HG03342 (cell line): Measurements from ENCODE around the gene PLTP.
A peak's percentile ranks its signal among the peaks of the same experiment; 100 is the strongest.

Source experiments
- ATAC-seq: cut with Tn5 transposase; IDR thresholded peaks from one replicate; pipeline ENCODE4 v1.9.1; 2021; ENCODE audit warnings: mild to moderate bottlenecking, moderate library complexity; ENCODE audit not compliant: unreplicated experiment

The PLTP gene

DNA sequence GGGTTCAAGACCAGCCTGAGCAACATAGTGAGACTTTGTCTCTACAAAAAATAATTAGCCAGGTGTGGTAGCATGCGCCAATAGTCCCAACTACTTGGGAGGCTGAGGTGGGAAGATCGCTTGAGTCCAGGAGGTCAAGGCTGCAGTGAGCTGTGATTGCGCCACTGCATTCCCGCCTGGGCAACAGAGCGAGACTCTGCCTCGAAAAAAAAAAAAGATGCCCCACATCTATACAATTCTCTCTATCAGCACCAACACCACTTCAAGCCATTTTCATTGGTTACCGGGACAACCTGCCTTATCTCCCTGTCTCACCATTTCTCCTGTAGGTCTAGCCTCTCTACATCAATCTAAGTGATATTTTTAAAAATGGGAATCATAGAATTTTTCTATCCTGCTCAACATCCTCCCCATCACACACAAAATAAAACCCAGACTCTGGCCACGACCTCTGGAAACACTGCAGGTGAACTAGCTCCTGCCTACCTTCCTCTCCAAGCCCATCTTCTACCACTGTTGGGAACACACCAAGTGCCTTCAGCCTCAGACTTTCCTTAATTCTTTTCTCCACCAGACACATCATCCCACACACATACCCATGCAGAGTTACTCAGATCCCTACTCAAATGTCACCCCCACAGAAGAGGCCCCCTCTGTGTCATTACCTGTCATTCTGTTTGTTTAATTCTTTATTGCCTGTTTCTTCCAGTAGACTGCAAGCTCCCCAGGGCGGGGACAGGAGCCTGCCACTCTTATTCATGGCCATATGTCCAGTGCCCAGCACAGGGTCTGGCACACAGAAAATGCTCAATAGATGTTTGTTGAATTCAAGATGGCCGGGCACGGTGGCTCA lies 9.6 kb upstream of the PLTP start:
- no peak for ATAC-seq

DNA sequence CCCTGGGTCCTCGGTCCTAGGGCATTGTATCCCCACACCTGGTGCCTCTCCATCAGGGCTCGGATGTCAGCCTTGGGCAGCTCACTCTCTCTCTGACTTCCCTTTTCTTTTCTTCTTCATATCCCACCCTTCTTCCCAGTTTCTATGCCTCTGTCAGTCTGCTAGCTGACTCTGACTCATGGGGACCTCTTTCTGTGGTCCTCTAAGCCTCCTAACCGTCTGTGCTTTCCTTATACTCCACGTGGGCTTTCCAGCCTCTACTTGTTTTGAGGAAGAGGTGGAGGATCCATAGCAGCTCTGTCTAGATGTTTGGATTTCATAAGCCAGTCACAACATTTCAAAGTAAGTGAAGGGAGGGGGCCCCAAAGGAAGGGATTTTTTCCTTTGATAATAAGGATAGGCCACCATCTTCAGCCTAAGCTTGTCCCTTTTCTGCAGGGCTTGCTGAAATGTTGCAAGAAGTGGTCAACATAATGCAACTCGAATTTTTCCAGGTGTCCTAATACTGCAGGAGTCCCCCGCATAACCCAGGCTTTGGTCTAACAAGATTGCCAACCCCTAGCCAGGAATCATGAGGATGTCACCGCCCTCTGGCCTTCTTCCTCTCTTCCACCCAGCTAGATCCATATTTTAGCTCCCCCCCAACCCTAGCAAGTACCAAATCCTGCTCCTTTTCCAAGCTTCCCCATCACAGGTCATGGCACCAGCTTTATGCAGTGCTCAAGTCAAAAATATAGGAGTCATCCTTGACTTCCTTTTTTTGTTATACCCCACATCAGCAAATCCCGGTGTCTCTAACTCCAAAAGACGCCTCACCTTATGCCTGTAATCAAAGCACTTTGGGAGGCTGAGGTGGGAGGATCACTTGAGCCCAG lies 8.7 kb upstream of the PLTP start:
- ATAC-seq, result no peak

- no peak for ATAC-seq
Measured at GRCh38 chr20:45919542-45920399, 7.8 kb upstream of the PLTP start.

DNA sequence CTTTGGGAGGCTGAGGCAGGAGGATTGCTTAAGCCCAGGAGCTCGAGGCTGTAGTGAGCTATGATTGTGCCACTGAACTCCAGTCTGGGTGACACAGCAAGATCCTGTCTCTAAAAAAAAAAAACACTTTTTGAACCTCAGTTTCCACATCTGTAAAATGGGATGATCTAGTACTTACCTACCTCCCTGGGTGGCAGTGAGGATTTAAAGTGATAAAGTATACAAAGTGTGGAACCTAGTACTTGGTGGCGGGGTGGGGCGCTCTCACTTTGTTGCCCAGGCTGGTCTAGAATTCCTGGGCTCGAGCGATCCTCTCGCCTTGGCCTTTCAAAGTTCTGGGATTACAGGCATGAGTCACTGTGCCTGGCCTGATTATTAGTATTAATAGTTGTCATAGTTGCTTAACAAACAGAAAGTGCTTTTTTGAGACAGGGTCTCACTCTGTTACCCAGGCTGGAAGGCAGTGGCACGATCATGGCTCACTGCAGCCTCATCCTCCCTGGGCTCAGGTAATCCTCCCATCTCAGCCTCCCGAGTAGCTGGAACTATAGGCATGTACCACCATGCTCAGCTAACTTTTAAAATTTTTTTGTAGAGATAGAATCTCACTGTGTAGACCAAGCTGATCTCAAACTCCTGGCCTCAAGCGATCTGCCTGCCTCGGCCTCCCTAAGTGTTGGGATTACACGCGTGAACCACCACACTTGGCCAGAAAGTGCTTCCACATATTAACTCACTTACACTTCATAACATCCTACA lies 7.0 kb upstream of the PLTP start:
- no peak for ATAC-seq

- no peak for ATAC-seq
Measured at GRCh38 chr20:45918182-45918737, 6.3 kb upstream of the PLTP start.

DNA sequence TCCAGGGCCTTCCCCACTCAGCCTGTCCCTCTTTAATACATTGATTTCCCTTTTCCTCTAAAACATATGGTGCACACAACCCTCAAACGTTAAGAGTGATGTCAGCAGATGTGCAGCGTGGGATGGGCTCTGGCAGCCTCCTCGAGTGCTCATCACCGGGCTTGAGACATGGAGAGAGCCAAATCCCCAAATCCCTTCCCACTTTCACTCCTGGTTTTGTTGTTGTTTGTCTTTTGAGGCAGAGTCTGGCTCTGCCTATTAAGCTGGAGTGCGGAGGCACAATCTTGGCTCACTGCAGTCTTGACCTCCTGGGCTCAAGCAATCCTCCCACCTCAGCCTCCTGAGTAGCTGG lies 5.8 kb upstream of the PLTP start:
- no peak for ATAC-seq

- ATAC-seq, result no peak
Measured at GRCh38 chr20:45913116-45913515, 1.2 kb upstream of the PLTP start.

GRCh38 chr20:45912344-45912682 lies 358 bp upstream of the PLTP start:
- no peak for ATAC-seq

DNA sequence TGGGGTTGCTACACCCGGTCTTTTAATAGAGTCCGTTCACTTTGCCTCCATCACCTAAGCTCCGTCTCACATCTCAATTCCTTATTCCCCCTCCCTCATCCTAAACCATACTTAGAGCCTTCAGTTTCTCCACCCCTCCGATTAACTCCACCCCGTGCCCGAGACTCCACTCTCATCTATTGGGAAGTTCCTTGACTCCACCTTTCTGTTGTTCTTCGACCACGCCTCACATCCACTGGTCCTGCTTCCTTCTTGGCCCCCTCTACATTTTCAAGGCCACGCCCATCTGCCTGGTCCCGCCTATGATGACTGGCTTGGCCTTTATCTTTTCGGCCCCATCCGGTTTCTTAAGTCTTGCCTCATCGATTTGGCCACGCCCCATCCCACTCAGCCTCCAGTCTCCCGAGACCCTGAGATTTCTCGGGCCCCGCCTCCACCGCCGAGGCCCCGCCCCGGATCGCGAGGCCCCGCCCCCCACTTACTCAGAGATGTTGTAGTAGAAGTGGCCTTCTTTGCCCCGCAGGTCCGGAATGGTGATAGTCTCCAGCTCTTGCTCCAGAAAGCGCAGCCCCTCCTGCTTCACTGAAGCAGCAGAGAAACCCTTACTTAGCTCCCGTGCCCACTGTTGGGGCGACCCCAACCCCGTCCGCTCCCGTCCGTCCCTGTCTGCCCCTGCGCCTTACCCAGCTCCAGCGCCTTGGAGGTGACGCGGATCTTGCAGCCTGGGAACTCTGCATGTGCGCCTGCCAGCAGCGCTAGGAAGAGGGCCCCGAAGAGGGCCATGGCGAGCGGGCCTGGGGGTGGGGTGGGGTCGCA lies 1.1 kb downstream of the PLTP start:
- ATAC-seq, result peak; percentile 92

GRCh38 chr20:45909817-45910669 lies 1.9 kb downstream of the PLTP start:
- ATAC-seq, result no peak

DNA sequence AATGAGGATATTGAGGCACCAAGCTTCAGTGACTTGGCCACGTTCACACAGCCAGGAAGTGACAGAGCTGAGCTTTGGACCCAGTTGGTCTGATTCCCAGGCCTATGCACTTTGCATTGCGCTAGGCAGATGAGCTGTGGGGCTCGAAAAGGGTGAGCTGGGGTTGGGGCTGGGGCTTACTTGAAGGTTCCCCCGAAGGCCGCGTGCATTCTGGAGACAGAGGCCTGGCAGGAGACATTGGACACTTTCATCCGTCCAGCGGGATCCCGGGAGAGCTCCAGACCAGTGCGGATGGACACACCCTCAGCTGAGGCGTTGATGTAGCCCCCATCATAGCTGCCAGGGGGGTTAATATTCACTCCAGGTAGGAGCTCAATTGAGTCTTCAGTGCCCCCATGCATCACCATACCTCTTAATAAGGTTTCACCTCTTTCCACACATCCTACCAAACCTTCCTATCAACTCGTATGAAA lies 2.6 kb downstream of the PLTP start:
- ATAC-seq, result no peak

DNA sequence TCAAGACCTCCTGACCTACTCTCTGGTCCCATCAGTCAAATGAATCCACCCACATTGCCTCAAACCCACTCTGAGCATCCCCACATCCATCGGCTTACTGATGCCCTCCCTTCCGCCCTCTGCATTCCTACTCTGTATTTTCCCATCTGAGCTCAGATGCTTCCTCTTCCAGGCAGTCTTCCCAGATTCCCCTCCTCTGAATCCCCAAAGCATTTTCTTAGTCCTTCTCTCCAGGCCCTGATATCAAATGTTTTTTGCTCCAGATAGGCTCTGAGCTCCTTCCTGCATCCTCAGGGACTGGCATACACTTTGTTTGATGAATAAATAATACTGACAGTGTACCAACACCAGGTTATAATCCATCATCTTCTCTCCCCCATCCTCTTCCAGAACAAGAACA lies 3.9 kb downstream of the PLTP start:
- no peak for ATAC-seq

- ATAC-seq, result no peak
Measured at GRCh38 chr20:45907219-45907948, 4.6 kb downstream of the PLTP start.

GRCh38 chr20:45905505-45906079 lies 6.4 kb downstream of the PLTP start:
- no peak for ATAC-seq

GRCh38 chr20:45904583-45905504 lies 7.1 kb downstream of the PLTP start:
- ATAC-seq, result no peak

GRCh38 chr20:45902199-45902701 lies 9.7 kb downstream of the PLTP start:
- ATAC-seq, result no peak
